Mucosa of descending colon (tissue), 3 donors: ENCODE results near the gene ITGA1. TPM values are rescaled to one million over a fixed set of nuclear protein-coding genes. Genes with fewer than 3 reads are reported as not detected.

Source experiments
- ATAC-seq: fragments of 200-7000 bp; cut with Tn5 transposase; one replicate; pipeline ENCODE4 v1.9.1; 2020; ENCODE audit warnings: mild to moderate bottlenecking, moderate library complexity
- DNase-seq, 3 donors: peaks; one replicate each; pipeline ENCODE4 v3.0.0-alpha.2; 2020
- H3K36me3 ChIP-seq: fragments of 200-600 bp; one replicate; pipeline ENCODE4 v1.8.0; 2021; ENCODE audit warnings: low read depth, mild to moderate bottlenecking
- H3K4me1 ChIP-seq: fragments of 200-600 bp; one replicate; pipeline ENCODE4 v1.8.0; 2021; ENCODE audit warnings: low read depth, mild to moderate bottlenecking
- H3K4me3 ChIP-seq: fragments of 200-600 bp; one replicate; pipeline ENCODE4 v1.8.0; 2021; ENCODE audit warnings: mild to moderate bottlenecking
- H3K9me3 ChIP-seq: fragments of 200-600 bp; one replicate; pipeline ENCODE4 v1.8.0; 2021; ENCODE audit warnings: mild to moderate bottlenecking
- intact Hi-C, 2 donors: fragments of 100-400 bp; cut with DNase I in 1 of 2; cut with micrococcal nuclease in 1 of 2; formaldehyde crosslinking; loops; one replicate each; pipeline versions ENCODE4 v1.11.0 to v1.11.1; 2022; cut with DNase I, micrococcal nuclease
- total RNA-seq, 3 donors: library from RNA; stranded (reverse); fragmentation: NEBNext Ultra II Directional in 2 of 3; extraction: Animal tissue kit (Norgen Biotek cat#: 25700) in 2 of 3; gene quantifications; one replicate each; pipeline versions ENCODE4 v1.2.1 to v1.2.4, GENCODE V29; 2021 to 2023
- TF ChIP-seq, protein P1 (sequence below): fragments of 200-600 bp; IDR thresholded peaks from one replicate; pipeline ENCODE4 v1.8.0; 2022; ENCODE audit warnings: antibody characterized with exemption, mild to moderate bottlenecking
- donor health status: DM: no; HTN: no; CAD: no; lungs with moderate emphysema.
- donor health status: DM: no; HTN: no; CAD: no.
- donor health status: DM: no; HTN: yes; CAD: no.

The ITGA1 gene
- total RNA-seq, 3 donors from 2014 or later = 18.7 to 207 (median 42.0) TPM

DNA sequence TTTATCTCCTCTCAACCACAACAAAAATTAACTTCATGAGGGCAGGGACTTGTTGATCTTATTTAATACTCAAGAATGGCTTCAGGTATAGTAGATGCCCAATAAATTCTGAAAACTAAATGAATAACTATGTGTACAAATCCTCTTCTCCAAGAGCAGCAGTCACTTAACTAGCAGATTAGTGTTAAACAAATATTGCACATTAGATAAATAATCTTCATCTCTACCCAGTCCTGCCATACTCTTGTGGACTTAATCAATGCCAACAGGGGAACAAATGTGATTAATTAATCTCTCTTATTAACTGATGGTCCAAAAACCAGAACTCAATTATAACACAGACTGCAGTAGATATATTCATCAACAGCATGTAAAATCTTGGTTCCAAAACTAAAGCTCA, 15.0 kb upstream of the ITGA1 start:
- no peak for ATAC-seq
- intact Hi-C loops = no loop called here
- Histone ChIP-seq H3K4me1 (no peaks in the 10 kb centered on the region), H3K9me3 (no peaks in the 10 kb centered on the region), H3K36me3 (no peaks in the 10 kb centered on the region), H3K4me3 (no peak overlapping the region)
- no peak for DNase-seq
- TF ChIP-seq, protein P1, sequence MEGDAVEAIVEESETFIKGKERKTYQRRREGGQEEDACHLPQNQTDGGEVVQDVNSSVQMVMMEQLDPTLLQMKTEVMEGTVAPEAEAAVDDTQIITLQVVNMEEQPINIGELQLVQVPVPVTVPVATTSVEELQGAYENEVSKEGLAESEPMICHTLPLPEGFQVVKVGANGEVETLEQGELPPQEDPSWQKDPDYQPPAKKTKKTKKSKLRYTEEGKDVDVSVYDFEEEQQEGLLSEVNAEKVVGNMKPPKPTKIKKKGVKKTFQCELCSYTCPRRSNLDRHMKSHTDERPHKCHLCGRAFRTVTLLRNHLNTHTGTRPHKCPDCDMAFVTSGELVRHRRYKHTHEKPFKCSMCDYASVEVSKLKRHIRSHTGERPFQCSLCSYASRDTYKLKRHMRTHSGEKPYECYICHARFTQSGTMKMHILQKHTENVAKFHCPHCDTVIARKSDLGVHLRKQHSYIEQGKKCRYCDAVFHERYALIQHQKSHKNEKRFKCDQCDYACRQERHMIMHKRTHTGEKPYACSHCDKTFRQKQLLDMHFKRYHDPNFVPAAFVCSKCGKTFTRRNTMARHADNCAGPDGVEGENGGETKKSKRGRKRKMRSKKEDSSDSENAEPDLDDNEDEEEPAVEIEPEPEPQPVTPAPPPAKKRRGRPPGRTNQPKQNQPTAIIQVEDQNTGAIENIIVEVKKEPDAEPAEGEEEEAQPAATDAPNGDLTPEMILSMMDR = no peak

DNA sequence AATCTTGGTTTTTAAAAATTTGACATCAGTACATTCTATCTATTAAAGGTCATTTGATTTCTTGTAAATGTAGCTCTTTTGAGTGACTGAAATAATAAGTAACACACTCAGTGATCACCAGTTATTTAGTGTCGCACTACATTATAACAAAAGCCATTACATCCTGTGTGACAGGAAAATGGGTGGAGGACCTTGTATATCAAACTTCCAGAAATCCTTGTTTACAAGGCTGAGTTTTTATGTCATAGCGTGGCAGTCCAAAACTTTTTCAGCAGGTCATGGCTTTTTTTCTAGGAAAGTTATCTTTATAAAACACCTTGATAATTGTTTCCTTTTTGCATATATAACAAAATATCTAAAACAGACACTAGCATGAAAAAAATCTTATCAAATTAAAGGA, 14.4 kb upstream of the ITGA1 start:
- no peaks in the 10 kb centered on the region for H3K36me3 ChIP-seq
- TF ChIP-seq, protein P1 = no peak
- intact Hi-C loops = no loop called here
- no peak for ATAC-seq
- H3K4me1 ChIP-seq = no peaks in the 10 kb centered on the region
- no peaks in the 10 kb centered on the region for H3K9me3 ChIP-seq
- H3K4me3 ChIP-seq = no peak overlapping the region
- DNase-seq = no peak

DNA sequence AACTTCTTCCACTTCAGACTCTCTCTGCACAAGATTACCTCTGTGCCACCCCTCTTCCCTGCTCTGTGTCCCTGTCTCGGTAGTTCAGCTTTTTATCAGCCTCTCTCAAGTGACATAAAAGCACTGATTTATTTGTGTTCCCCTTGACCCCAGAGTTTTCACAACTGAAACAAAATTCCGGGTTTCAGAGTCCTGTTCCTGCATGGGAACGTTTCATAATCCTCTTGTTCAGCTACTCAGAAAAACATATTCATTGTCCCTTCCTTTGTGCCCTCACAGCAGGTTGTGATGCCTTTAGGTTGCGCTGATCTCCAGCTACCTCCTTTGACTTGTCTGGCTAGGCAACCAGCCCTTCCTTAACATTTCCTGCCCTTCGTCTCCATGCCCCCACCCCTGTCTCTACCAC, 13.7 kb upstream of the ITGA1 start:
- ATAC-seq (no peak), DNase-seq (no peak)
- H3K4me3 ChIP-seq = no peak overlapping the region
- H3K9me3 ChIP-seq = no peaks in the 10 kb centered on the region
- intact Hi-C loops = no loop called here
- H3K4me1 ChIP-seq = no peaks in the 10 kb centered on the region
- H3K36me3 ChIP-seq = no peaks in the 10 kb centered on the region
- TF ChIP-seq, protein P1 = no peak

DNA sequence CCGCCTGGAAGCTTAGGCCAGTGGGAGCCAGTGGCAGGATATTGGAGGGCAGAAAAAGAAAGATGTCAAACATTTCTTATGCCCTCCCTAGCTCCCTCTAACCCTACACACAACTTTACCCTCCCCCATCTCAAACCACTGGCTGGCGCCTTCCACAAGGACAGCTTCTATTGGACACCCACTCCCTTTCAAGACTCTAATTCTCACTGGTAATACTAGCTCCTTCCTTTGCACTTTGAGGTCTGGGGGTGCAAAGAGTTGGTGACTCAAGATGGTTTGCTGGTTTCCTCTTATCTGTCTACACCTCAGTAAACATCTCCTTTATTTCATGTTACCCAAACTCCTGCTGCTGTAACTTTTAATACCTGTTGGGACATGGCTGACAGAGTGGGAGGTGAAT, 11.6 kb upstream of the ITGA1 start:
- Histone ChIP-seq H3K4me1 (no peaks in the 10 kb centered on the region), H3K36me3 (no peaks in the 10 kb centered on the region), H3K4me3 (no peak overlapping the region), H3K9me3 (no peaks in the 10 kb centered on the region)
- intact Hi-C loops = no loop called here
- ATAC-seq (peak; percentile 66), DNase-seq (no peak)
- TF ChIP-seq, protein P1 = no peak

DNA sequence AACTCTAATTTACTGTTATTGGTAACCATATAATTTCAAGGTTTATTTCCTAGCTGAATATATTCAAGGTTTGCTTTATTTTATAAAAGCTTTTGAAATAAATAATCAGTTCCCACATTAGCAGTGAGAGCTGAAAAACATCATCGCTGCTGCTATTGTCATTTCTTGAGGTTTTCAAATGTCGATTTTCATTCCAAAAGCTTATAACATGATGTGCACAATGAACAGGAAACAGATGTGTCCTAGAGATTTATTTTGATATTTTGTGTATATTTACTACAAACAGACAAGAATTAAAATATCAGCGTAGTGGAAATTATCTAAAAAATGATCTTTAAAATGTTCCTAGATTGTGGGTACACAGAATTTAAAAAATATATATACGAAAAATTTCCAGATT, 10.5 kb upstream of the ITGA1 start:
- Histone ChIP-seq H3K36me3 (no peaks in the 10 kb centered on the region), H3K4me1 (no peaks in the 10 kb centered on the region), H3K4me3 (no peak overlapping the region), H3K9me3 (no peaks in the 10 kb centered on the region)
- DNase-seq (no peak), ATAC-seq (no peak)
- intact Hi-C loops = no loop called here
- TF ChIP-seq, protein P1 = no peak

DNA sequence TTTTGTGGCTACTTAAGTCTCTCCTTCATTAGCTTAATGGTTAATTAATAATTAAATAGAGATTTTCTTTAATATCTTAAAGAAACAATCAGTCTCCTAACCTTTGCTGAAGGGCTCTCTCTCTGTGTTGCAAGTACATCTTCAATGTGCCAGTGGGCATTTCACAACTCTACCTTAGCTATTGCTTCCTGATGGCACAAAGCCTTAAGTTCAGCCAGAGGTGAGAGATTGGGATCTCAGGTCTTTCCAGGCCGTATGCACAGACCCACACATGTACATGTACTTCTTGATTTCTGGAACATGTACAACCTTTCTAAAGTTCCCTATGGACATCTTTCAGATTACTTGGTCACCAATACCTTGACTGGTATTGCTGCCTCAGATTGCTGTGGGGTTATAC, 8.9 kb upstream of the ITGA1 start:
- no peaks in the 10 kb centered on the region for H3K9me3 ChIP-seq
- intact Hi-C loops = no loop called here
- TF ChIP-seq, protein P1 = no peak
- no peak overlapping the region for H3K4me3 ChIP-seq
- no peak for ATAC-seq
- DNase-seq = no peak
- no peaks in the 10 kb centered on the region for H3K36me3 ChIP-seq
- H3K4me1 ChIP-seq = no peaks in the 10 kb centered on the region
